ENCODE measurements around the gene CHST2.

Gene CHST2

GRCh38 chr3:143170676-143171075 lies 51.1 kb downstream of the CHST2 start:
- no peak for DNase-seq

GRCh38 chr3:143171141-143171980 lies 51.8 kb downstream of the CHST2 start:
- DNase-seq: no peak

- DNase-seq: no peak
These were observed 52.7 kb downstream of the CHST2 start for GRCh38 chr3:143172062-143172794.

- no peak for DNase-seq
These were observed 53.2 kb downstream of the CHST2 start for GRCh38 chr3:143172795-143173145.

GRCh38 chr3:143173242-143173641 lies 53.7 kb downstream of the CHST2 start:
- no peak for DNase-seq
